NCI-H2081 treated with DMSO at 0.1 percent for 48 hours (cell line): ENCODE results near the gene MGLL.
"Not testable (repeated sequence)": the region's sequence is repeated elsewhere in the genome, so short reads cannot be mapped to it uniquely, and the experiment has no call there.

Experiments used
- DNase-seq: peaks from one replicate; lab custom pipeline; 2025; lab: John Stamatoyannopoulos, UW

Gene MGLL

DNA sequence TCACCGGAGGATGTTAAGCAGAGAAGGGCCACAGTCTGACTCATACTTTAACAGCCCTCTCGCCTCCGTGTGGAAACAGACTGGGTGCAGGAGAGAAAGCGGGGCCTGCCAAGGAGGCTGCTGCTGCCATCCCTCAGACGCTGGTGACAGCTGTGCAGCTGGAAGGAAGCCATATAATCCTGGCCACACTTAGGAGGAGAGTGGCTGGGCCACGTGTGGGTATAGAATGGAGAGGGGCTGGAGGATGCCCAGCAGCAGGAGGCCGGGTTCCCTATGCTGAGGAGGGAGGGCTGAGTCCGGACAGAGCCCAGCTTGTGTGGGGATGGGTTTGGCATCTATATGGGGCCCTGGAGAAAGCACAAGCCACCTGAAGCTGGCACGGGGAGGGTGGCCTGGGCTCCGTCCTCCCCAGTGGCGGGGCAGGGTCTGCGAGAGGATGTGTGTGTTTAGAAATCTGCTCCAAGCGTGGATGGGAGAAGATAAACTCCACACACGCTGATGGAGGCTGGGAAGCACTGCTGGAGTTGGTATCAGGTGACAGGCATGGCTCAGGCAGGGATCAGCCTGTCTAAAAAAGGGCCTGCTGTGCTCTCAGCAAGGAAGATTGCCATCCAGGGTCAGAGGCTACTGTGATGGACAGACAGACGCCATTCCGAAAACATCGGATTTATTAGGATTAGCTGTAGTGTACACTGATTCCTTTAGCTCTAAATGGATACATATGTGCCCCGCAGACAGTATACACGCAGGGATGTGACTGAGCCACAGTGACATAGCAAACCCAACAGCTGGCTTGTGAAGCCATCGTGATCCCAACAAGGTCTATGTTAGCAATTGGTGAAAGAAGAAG lies 133.7 kb downstream of the MGLL start:
- no peak for DNase-seq

GRCh38 chr3:127688022-127688415 lies 134.3 kb downstream of the MGLL start:
- no peak for DNase-seq

GRCh38 chr3:127687228-127687737 lies 135.0 kb downstream of the MGLL start:
- DNase-seq, result no peak

DNA sequence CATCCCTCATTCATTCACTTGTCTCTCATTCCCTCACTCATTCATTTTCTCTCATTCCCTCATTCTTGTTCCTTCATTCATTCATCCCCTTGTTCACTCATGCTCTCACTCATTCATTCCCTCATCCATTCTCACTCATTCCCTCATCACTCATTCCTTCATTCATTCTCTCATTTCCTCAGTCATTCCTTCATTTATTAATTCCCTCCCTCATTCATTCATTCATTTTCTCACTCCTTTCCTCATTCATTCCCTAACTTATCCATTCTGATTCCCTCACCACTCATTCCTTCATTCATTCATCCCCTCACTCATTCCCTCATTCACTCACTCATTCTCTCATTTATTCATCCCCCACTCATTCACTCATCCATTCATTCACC lies 135.8 kb downstream of the MGLL start:
- no peak for DNase-seq

DNA sequence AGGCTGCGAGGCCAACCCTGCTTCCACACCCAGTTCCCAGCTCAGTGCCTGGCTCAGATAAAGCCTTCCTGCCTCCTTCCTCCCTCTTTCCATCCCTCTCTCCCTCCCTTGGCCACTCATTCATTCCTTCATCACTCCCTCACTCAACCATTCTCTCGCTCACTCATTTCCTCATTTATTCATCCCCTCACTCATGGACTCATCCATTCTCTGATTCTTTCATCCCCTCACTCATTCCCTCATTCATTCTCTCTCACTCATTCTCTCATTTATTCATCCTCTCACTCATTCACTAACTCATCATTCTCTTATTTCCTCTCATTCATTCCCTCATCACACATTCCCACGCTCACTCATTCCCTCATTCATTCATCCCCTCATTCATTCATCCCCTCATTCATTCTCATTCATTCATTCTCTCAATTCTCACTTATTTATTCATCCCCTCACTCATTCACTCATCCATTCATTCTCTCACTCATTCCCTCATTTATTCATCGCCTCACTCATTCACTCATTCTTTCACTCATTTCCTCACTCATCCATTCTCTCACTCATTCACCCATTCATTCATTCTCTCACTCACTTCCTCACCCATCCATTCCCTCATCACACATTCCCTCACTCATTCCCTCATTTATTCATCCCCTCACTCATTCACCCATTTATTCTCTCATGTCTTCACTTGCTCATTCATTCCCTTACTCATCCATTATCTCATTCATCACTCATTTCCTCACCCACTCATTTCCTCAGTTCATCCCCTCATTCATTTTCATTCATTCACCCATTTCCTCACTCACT lies 136.4 kb downstream of the MGLL start:
- no peak for DNase-seq

- DNase-seq, result no peak
Observed at GRCh38 chr3:127684871-127685707, 137.2 kb downstream of the MGLL start.

- DNase-seq, result no peak
Observed at GRCh38 chr3:127682561-127682960, 139.8 kb downstream of the MGLL start.

DNA sequence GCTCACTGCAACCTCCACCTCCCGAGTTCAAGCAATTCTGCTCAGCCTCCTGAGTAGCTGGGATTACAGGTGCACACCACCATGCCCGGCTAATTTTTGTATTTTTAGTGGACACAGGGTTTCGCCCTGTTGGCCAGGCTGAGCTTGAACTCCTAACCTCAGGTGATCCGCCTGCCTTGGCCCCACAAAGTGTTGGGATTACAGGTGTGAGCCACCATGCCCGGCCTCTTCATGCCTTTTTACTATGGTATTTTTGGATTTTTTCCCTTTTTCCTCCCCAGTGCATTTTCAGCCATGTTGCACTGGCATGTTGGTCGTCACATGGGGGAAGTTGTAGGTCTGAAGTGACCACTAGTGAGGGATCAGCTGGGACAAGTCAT lies 140.2 kb downstream of the MGLL start:
- DNase-seq, result not testable (repeated sequence)

DNA sequence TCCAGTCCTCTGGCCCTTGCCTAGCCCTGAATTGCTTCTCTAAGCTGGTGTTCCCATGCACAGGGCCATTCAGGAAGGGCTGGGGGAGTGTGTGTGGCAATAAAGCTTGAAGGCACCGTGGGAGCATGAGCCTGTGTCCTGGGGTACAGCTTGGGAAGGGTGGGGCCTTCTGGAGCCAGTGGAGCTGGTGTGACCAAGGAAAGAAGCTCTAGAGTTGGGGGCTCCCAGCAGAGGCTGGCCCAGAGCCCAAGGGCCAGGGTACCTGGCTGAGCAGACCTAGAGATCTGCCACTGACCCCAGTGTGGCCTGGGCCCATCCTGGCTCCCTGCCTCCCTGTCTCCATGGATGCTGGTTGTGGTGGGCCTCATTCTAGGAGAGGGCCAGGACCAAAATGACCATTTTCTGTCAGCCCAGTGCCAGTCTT lies 141.5 kb downstream of the MGLL start:
- no peak for DNase-seq

GRCh38 chr3:127680146-127680661 lies 142.1 kb downstream of the MGLL start:
- no peak for DNase-seq

DNA sequence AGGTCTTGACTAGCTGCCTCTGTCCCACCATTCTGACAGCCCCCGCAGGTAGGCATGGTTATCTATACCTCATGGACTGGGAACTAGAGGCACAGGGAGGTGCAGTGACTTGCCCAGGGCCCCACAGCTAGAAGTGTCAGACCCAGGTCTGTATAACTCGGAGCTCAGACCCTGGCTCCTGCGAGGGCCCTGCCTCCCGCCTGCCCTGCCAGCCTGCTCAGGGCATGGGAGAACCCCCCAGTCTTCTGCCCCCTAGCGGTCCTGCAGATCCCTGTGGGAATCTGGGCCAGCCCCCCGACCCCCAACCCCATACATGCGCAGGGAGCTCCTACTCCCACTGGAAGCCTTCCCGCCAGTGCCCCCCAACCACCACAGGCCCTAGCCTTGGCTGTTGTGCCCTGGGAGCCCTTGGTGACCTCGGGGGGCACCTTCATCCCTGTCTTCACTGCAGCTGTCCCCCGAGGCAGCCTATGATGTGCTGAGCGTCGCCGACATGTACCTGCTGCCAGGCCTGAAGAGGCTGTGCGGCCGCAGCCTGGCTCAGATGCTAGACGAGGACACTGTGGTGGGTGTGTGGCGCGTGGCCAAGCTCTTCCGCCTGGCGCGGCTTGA lies 142.7 kb downstream of the MGLL start:
- DNase-seq, result no peak

DNA sequence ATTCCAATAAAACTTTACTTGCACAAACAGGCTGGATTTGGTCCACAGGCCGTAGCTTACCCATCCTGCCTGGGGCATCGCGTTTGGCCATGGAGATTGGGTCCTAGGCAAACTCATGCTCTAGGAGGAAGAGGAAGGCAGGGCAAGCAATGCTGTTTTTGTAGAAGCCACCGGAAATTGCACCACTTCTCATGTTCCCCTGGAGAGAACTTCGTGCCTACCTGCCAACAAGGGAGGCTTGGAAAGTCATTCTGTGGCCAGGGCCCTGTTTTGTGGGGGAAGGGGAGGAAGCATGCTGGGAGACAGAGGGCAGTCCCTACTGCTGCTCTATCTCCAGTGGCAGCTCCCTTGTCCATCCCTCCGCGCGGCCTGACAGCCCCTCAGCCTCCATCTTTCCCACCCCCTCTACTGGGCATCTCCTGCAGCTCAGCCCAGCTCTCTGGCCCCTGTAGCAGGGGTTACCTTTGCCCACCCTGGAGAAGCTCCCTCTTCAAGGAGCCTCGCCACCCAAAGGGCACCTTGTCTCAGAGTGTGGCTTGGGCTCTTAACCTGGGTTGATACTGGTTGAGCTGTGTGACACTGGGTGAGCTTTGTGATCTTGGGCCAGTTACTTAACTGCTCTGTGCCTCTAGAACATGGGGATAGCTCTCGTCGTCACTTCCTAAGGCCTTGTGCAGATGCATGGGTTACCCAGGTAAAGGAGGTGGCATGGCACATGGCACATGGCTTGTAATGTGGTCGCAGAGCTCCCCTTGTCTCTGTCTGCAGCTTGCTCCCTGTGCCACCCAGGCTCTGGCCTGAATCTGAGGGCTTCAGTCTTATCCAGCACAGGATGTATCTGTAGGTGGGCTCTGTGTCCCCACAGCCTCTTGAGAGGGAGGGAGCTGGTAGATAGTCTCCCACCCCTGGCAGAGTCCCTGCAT lies 143.4 kb downstream of the MGLL start:
- DNase-seq, result no peak

DNA sequence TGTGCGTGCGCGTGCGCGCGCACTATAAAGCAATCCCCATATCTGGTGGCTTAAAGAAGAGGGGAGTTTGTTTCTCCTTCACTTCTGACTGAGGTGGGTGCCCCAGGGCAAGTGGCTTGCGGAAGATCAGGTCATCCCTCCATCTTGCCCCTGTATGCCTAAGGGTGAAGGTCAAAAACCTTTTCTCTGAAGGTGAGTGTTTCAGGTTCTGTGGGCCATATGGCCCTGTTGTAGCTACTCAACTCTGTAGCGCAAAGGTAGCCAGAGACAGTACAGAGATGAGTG lies 144.1 kb downstream of the MGLL start:
- DNase-seq, result no peak

DNA sequence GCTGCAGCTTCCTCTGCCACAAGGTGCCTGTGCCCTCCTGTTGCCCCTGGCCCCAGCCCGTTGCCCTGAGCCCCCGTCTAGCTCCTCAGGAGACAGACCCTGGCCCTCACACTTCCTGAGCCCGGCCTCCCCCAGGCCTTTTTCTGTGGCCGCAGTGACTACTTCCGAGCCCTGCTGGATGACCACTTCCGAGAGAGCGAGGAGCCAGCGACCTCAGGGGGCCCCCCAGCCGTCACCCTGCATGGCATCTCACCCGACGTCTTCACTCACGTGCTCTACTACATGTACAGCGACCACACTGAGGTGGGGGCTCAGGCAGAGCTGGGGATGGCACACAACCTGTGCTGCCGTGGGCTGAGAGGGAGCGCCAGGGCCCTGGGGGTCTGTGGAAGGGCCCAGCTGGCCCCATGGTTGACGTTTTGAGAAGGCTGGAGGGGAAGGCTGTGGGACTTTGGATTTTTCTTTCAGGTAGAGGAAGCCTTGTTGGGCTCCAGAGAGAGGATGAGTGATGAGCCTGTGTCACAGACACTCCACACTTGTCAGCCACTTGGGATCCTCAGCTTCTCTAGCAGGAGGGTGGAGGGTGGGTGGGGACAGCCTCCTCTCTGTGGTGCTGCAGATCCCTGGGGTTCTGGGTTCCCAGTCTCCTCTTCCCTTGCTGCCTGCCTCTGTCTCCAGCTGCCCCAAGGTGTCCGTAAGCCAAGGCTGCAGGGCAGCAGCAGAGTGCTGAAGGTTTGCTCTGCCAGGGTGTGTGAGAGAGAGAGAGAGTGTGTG lies 144.6 kb downstream of the MGLL start:
- DNase-seq, result no peak

DNA sequence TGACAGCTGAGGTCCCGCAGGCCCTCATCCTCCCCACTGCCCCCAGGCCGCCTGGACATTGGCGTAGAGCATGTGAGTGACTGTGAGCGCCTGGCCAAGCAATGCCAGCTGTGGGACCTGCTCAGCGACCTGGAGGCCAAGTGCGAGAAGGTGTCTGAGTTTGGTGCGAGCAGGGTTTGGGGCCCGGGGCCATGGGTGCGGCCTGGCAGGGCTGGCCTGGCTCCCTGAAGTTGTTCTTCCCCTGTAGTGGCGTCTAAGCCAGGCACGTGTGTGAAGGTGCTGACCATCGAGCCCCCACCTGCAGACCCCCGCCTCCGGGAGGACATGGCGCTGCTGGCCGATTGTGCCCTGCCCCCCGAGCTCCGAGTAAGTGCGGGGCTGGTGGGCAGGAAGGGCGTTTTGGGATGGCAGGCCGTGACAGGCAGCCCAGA lies 145.4 kb downstream of the MGLL start:
- no peak for DNase-seq

GRCh38 chr3:127676456-127676855 lies 145.9 kb downstream of the MGLL start:
- DNase-seq, result no peak

- DNase-seq, result no peak
Observed at GRCh38 chr3:127675651-127676391, 146.5 kb downstream of the MGLL start.

DNA sequence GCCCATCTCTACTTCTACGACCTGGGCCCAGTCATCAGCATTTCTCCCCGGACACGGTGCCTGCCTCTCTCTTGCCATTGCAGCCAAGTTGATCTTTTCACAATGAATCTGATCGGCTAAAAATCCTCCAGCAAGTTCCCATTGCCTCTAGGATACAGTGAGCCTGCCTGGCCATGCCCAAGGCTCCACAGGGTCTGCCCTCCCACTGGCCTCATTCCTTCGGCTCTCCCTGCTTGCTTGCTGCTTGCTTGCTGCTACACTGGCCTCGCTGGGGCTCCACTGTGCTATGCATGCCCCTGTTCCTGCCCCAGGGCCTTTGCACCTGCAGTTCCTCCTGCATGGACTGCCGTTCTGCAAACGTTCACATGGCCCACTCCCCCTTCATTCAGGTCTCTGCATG lies 147.5 kb downstream of the MGLL start:
- no peak for DNase-seq

DNA sequence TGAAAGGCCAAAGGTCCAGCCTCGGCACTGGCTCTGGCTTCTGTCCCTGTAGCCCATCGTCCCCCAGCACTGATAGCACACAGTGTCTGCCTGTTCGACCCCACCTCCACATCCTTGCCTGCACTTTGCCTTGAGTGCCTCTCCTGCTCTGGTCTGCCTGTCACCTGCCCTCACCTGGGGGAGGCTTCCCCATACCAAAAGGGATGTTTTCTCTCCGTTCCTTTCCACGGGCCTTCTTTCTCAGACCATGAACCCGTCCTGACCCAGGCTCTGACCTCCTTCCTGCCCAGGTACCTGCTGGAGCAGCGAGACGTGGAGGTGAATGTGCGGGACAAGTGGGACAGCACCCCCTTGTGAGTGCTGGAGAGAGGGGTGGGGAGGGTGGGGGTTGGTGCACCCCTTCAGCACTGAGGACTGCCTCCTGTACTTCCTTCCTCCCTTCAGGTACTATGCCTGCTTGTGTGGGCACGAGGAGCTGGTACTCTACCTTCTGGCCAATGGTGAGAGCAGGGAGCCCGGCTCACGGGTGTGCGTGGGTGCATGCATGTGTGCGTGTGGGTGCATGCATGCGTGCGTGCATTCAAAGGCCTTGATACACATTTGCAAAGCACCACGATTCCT lies 148.1 kb downstream of the MGLL start:
- DNase-seq, result no peak
